GM23248 (cell line): ENCODE measurements around the gene MAGI1.

ENCODE experiments used
- EZH2 ChIP-seq: fragments of 200-600 bp; sonication (generic); IDR thresholded peaks from 2 replicates; pipeline ENCODE4 v1.6.1; 2018; ENCODE audit warnings: antibody characterized with exemption, mild to moderate bottlenecking; ENCODE audit not compliant: insufficient read depth, poor library complexity, severe bottlenecking
- EZH2phosphoT487 ChIP-seq: fragments of 200-600 bp; sonication (generic); IDR thresholded peaks from 2 replicates; pipeline ENCODE4 v1.6.1; 2018; ENCODE audit warnings: antibody characterized with exemption, moderate library complexity, mild to moderate bottlenecking, low read depth; ENCODE audit not compliant: insufficient read depth

- TF ChIP-seq EZH2 (no peak), EZH2phosphoT487 (no peak)
These were observed 700.1 kb downstream of the MAGI1 start for GRCh38 chr3:65338571-65338970.
